GM12892 (cell line): ENCODE results near the gene USP10.
"Not testable (repeated sequence)": the region's sequence is repeated elsewhere in the genome, so short reads cannot be mapped to it uniquely, and the experiment has no call there.

Experiments used
- DNase-seq: peaks from one replicate; pipeline ENCODE4 v3.0.0; 2011; ENCODE audit not compliant: insufficient read length
- FAIRE-seq: peaks from 2 replicates; lab custom pipeline; 2011; peaks lifted over from hg19 to GRCh38; lab: Jason Lieb, UNC
- POLR2A ChIP-seq: IDR thresholded peaks from 2 replicates; pipeline ENCODE4 v1.6.1; 2011; ENCODE audit warnings: low read depth, low read length, control low read depth
- POLR2AphosphoS5 ChIP-seq: IDR thresholded peaks from 2 replicates; pipeline ENCODE4 v1.6.1; 2011; ENCODE audit warnings: low read depth, low read length, control low read depth
- TAF1 ChIP-seq: IDR thresholded peaks from 2 replicates; pipeline ENCODE4 v1.6.1; 2011; ENCODE audit warnings: low read depth, mild to moderate bottlenecking, control low read depth, low read length, borderline replicate concordance

Gene USP10

DNA sequence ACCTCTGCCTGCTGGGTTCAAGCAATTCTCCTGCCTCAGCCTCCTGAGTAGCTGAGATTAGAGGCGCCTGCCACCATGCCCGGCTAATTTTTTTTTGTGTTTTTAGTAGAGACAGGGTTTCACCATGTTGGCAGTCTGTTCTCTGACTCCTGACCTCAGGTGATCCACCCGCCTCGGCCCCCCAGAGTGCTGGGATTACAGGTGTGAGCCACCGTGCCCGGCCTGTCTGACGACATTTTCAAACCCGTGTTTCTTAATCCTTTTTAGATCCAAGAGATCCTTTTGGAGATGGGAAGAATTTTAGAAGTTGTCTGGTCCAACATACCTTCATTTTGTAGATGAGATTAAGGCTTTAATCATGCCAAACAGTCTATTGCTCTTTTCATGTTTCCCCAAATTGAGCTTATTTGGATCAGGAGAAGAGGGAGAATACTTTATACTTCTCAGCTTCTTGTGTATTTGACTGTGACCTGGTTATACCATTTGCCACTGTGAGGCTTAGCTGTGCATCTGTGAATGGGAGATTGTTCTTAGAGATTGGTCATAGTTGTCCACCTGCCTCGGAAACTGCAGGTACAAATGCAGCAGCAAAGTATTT, 25.8 kb downstream of the USP10 start:
- DNase-seq = no peak
- no peak for TF ChIP-seq POLR2A
- TF ChIP-seq POLR2AphosphoS5 = no peak; the same call in 1 of the 2 replicates
- no peak for TF ChIP-seq TAF1
- FAIRE-seq = no peak

DNA sequence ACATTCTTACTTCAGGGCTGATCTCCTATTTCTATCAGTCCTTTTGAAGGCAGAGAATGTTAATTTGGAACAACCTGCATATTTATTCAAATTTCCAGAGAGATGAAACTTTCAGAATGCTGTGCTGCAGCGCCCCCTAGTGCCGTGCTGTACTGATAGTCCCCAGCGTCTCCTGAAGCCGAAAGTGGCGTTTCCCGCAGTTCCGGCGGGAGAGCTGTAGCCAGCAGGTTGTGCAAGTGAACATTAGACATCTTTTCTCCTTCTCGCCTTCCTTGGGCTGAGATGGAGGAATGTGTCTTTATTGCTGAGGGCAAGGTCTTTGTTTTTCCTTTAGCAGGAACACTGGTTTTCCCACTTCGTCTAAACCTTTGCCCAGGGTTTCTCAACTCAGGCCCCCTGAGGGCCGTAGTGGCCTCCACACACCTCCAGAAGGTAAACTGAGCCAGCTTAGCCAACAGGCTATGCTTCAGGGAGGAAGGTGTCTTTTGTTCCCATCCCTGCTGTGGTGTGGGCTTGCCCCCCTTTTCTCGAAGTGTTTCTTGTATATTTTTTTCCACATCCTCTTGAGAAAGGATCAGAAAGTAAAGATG, 26.4 kb downstream of the USP10 start:
- DNase-seq = no peak
- FAIRE-seq = peak; percentile 84
- peak; percentile 23; the same call in 1 of the 2 replicates for TF ChIP-seq POLR2A
- TF ChIP-seq TAF1 = no peak

DNA sequence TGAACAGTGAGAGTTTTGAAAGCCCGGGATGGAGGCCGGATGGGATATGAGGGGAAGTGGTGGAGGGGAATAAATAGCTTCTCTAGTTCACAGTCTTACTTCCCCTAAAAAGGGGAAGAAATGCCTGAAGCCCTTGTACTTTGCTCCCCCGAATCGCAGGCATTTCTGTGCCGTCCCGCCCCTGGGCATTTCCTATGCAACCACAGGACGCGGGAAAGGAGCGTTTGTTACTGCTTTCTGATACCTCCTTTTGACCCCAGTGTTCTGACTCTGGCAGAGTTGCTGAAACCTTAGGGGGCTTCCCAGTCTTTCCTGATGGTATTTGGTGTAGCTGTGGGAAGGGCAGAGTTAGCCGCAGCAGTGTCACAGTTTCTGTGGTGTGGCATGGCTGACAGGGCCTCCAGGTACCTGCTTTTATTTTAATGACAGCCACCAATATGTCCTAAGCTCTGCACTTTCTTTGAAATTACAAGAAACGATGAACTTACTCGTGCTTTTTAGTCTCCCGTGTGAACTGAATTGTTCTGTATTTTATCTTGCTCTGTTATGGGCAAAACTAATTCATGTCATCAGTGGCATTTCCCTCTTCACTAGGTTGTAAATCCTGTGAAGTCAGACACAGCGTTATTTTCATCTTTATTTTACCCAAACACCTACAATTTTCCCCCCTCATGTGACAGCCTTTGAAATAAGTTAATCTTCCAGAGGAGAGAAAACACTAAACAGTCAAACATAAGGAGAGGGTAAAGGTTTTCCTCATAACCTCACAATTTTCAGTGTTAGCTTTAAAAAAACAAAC, 27.1 kb downstream of the USP10 start:
- no peak for TF ChIP-seq POLR2AphosphoS5
- no peak for TF ChIP-seq POLR2A
- no peak for TF ChIP-seq TAF1
- FAIRE-seq (no peak), DNase-seq (no peak)

DNA sequence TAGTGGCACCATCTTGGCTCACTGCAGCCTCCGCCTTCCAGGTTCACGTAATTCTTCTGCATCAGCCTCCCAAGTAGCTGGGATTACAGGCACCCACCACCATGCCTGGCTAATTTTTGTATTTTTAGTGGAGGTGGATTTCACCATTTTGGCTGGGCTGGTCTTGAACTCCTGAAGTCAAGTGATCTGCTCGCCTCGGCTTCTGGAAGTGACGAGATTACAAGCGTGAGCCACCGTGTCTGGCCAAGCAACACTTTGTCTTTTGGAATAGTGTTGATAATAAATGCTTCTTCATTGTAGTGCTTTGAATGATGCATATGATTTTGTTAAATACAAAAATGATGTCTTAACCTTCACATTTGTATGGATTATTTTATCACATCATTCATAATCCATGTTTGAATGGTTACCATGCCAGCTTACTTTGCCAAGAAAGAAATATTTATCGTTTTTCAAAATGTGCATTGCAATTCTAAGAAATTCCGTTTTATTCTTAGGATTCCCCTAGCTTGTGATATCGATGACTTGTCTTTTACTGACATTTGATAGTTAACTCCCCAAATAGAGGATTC, 29.1 kb downstream of the USP10 start:
- TF ChIP-seq TAF1 = no peak
- no peak for TF ChIP-seq POLR2A
- TF ChIP-seq POLR2AphosphoS5 = no peak
- DNase-seq (no peak), FAIRE-seq (no peak)

DNA sequence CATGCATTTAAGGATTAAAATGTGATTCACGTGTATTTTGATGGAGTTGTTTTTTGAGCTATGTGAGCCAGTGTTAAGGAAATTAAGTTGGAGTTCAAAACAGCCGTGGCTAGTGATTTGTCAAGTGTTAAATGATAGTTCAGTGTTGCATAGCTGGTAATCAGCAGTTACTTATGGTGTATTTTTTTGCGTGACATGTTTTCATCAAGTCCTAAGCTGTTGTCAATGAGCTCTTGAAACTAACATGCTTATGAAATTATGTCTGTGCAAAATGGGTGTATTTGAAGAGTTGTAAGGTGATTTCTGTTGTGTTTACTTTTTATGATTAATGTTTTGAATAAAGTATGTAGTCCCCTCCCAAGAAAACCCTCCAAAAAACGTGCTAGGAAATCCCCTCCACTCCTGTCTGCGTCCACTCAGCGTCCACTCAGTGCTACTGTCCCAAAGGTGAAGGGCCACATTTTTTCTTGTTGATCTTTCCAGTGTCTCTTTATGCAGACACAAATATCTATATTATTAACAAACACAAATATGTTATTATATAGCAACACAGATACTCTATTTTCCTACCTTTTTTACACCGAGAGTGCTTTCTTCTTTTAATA, 30.0 kb downstream of the USP10 start:
- FAIRE-seq (peak; percentile 83), DNase-seq (no peak)
- TF ChIP-seq POLR2A (no peak), TAF1 (no peak), POLR2AphosphoS5 (no peak)

DNA sequence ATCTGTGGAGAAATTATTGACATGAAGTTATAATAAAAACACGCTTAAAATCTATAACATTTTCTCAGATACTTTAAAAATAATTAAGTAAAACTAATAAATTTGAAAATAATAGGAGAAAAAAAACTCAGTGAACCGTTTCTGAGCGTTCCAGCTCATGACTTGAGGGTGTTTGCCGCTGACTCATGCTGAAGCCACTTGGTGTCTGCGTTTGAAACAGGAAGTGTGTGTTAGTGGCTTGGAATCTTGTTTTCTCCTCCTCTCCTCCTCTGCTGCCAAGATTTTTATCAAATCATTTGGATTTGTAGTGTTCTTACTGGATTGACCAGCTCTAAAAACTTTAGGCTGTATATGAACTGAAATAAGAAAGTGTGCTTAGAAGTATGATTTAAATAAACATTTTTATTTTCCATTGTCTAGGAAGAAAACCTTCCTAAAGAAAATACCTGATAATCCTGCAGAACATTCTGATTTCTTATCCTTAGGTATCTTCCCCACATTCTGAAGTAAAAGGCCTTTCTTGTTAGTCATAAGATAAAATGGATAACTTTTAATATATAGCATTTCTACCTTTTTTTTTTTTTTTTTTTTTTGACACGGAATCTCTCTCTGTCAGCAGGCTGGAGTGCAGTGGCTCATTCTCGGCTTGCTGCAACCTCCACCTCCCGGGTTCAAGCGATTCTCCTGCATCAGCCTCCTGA, 30.8 kb downstream of the USP10 start:
- TF ChIP-seq POLR2A (no peak), POLR2AphosphoS5 (no peak), TAF1 (no peak)
- DNase-seq (no peak), FAIRE-seq (no peak)

DNA sequence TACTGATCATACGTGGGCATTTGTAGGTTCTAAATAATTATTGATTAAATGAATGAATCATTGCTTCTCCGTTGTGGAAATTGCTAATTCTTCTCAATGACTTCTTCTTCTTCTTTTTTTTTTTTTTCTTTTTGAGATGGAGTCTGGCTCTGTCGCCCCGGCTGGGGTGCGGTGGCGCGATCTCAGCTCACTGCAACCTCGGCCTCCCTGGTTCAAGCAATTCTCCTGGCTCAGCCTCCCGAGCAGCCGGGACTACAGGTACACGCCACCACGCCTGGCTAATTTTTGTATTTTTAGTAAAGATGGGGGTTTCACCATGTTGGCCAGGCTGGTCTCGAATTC, 32.5 kb downstream of the USP10 start:
- FAIRE-seq, DNase-seq: not testable (repeated sequence)

DNA sequence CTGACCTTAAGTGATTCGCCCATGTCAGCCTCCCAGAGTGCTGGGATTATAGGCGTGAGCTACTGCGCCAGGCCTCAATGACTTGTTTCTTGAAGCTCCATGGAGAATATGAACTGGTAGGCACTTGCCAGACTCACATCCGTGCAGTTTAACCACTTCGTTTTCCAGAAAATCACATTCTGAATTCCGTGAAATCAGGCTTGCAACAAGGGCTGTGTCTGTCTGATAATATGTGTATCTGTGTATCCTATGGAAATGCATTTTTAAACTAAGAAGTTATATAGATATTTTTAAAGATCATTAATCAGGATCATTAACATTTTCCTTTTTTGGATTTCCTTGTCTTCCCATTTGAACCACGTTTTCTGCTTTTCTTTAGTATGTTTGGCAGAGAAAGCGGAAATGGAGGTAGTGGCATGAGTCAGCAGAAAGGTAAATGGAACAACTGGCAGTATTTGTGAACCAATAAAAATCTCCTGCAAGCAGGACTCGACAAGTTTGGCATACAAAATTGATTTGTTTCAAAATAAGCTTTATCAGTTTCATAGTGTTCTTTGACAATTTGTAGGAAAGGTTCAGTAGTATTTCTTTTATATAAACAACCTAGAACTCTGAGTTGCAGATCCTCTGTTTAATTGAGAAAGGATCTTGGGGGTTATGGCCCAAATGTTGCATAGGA, 33.0 kb downstream of the USP10 start:
- TF ChIP-seq POLR2AphosphoS5 (no peak), POLR2A (no peak)
- FAIRE-seq (no peak), DNase-seq (no peak)

DNA sequence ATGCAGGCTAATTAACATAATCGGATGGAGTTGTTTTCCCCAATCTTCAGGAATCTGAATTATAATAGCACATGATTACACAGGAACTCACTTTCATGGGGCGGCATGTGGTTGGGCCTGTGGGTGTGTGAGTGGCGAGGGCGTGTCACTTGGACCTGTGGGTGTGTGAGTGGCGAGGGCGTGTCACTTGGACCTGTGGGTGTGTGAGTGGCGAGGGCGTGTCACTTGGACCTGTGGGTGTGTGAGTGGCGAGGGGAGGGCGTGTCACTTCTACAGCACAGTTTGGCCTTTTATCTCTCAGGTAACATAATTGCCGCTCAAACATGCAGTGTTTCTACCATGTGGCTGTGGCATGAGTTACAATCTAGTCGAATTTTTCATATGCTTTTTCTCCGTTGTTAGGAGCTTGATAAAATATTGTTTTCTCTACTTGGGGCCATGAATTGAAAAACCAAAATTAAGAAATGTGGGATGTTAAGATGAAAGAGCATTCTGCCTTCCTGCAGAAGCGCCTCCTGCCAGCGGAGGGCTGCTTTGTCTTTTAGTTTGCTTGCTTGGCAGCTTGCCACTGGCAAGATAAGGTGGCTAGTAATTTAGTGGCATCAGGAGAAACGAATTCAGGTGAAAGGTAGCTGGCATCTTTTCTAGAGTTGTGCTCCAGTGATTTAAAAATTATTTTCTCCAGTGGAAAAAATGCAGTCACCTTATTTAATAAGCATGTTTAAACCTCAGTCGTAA, 36.2 kb downstream of the USP10 start:
- DNase-seq (no peak), FAIRE-seq (no peak)
- TF ChIP-seq POLR2AphosphoS5 (no peak), TAF1 (no peak), POLR2A (no peak)

DNA sequence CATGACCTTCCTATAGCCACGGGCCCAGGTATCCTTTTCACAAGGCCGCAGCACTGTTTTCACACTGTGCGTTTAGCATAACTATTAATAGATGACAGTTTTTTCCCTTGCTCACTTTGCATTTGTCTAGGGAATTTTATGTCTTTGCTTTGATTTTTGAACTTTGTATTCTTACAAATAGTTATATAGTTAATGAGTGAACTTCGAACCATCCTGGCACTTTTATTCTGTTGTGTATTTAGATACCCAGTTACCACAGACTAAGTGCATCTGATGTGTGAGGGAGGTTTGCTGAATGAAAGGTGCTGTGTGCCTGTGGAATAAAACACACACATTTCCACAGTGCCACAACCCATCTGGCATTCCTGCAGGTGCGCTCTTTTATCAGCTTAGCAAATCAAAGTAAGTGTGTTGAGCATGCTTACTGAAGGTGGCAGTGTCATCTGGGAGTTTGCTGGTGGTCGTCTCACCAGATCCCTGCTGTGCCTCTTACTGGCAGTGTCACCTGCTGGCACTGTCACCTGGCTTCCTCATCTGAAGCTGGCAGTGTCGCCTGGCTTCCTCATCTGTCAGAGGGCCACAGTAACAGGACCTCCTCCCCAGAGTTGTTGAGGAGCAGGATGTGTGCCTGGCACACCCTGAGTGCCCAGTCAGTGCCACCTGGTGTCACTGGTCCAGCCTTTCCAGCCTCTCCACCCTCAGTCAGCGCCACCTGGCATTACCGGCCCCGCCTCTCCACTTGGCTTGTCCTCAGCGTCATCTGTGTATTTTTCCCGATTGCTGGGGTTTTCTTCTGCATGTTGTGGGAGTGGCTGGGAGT, 37.6 kb downstream of the USP10 start:
- DNase-seq (no peak), FAIRE-seq (no peak)
- TF ChIP-seq TAF1 (no peak), POLR2A (no peak), POLR2AphosphoS5 (no peak)
